Right lobe of liver (tissue), 6 donors: ENCODE results near the gene MEOX1. TPM values are rescaled to one million over a fixed set of nuclear protein-coding genes. Genes with fewer than 3 reads are reported as not detected.

ENCODE experiments used
- ATAC-seq, 4 donors: fragments of 200-7000 bp; cut with Tn5 transposase; one replicate each; pipeline ENCODE4 v1.9.1; 2020; ENCODE audit warnings: mild to moderate bottlenecking in 4 of 4, moderate library complexity in 4 of 4
- DNase-seq, 3 donors: peaks; one replicate each; pipeline ENCODE4 v3.0.0-alpha.2; 2020
- H3K27ac ChIP-seq, 3 donors: fragments of 200-600 bp; one replicate each; pipeline ENCODE4 v1.8.0; 2022
- H3K27me3 ChIP-seq, 2 donors: fragments of 200-600 bp; one replicate each; pipeline ENCODE4 v1.8.0; 2022
- H3K36me3 ChIP-seq, 4 donors: fragments of 200-600 bp; sonication (generic) in 1 of 4; one replicate each; pipeline versions ENCODE4 v1.5.1 to v1.8.0; 2017 to 2022; ENCODE audit warnings: control low read depth in 1 of 4
- H3K4me1 ChIP-seq, 4 donors: fragments of 200-600 bp; sonication (generic) in 1 of 4; one replicate each; pipeline versions ENCODE4 v1.5.1 to v1.8.0; 2017 to 2022; ENCODE audit warnings: control low read depth in 1 of 4
- H3K4me3 ChIP-seq, 3 donors: fragments of 200-600 bp; one replicate each; pipeline ENCODE4 v1.8.0; 2022
- H3K9me3 ChIP-seq, 4 donors: fragments of 200-600 bp; sonication (generic) in 1 of 4; one replicate each; pipeline versions ENCODE4 v1.5.1 to v1.8.0; 2017 to 2022; ENCODE audit warnings: control low read depth in 1 of 4
- POLR2A ChIP-seq: fragments of 450-650 bp; IDR thresholded peaks from one replicate; pipeline ENCODE4 v1.6.1; 2017; ENCODE audit warnings: antibody characterized with exemption, mild to moderate bottlenecking
- WGBS: methylation state at CpG from one replicate; pipeline ENCODE4 v1.1.6; 2018; ENCODE audit warnings: low coverage, low lambda C conversion rate; ENCODE audit not compliant: insufficient coverage; ENCODE audit errors: missing lambda C conversion rate; 5-methylcytosine and 5-hydroxymethylcytosine counted together
- intact Hi-C, 2 donors: fragments of 100-400 bp; cut with DNase I; formaldehyde crosslinking; loops; one replicate each; pipeline versions ENCODE4 v1.11.2 to v1.14.1; 2022
- total RNA-seq, 6 experiments: library from RNA; depleted of rRNA in 2 of 6; stranded (reverse); fragments of >200 nt in 2 of 6; fragmentation: NEBNext Ultra II Directional in 3 of 6; extraction: Animal tissue kit (Norgen Biotek cat#: 25700) in 3 of 6; gene quantifications; one replicate each; pipeline versions ENCODE4 v1.1.0 to v1.2.4, GENCODE V29; 2016 to 2023
- TF ChIP-seq, protein P1 (sequence below), 4 donors: fragments of 200-600 bp in 3 of 4; fragments of 450-650 bp in 1 of 4; IDR thresholded peaks; one replicate each; pipeline versions ENCODE4 v1.5.1 to v1.8.0; 2016 to 2022; ENCODE audit warnings: antibody characterized with exemption in 4 of 4, mild to moderate bottlenecking in 2 of 4
- donor health status: DM: no; HTN: yes; CAD: no.
- donor health status: DM: no; HTN: no; CAD: no.
- donor health status: DM: no; HTN: no; CAD: no.
- donor health status: DM: no; HTN: yes; CAD: no.
- donor health status: DM: no; HTN: yes; CAD: no.

MEOX1 gene
- total RNA-seq, 6 experiments from 2014 or later = 0.11 TPM; not detected in 5

DNA sequence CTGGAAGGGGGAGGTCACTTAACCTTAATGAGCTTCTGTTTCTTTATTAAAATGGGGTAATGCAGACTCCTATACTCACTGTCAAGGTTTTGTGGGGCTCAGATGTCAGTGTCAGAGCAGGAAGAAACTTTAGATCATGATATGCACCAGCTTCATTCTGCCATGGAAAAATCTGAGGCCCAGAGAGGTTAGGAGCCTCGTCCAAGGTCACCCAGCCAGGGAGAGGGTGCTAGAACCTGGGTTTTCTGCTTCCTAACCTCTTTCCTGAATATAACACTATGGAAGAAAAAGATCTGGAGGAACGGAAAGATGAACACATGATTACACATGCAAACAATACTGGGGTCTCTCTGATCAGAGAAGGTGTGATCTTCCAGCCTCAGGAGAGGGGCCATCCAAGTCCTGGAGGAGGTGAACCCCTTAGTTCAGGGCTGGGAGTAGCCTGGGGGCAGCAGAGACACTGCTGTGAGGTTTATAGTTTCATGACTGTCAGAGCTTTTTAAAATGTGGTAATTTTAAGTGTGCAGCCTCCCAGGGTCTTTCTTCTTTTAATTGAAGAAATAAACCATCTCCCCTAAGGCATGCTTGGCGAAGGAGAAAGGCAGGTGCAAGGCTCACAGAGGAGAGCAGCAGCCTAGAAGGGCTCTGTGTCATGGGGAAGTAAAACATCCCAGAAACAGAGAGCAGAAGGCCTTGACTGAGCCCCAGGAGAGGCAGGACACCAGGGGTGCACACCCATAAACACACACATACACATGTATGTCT is 10.2 kb upstream of the MEOX1 start:
- no peak for ATAC-seq
- intact Hi-C loops = no loop called here
- H3K4me1 ChIP-seq = peaks cover 0 to 5% (median 0%) of the 10 kb centered on the region in 4 donors
- TF ChIP-seq POLR2A = no peak
- TF ChIP-seq, protein P1, sequence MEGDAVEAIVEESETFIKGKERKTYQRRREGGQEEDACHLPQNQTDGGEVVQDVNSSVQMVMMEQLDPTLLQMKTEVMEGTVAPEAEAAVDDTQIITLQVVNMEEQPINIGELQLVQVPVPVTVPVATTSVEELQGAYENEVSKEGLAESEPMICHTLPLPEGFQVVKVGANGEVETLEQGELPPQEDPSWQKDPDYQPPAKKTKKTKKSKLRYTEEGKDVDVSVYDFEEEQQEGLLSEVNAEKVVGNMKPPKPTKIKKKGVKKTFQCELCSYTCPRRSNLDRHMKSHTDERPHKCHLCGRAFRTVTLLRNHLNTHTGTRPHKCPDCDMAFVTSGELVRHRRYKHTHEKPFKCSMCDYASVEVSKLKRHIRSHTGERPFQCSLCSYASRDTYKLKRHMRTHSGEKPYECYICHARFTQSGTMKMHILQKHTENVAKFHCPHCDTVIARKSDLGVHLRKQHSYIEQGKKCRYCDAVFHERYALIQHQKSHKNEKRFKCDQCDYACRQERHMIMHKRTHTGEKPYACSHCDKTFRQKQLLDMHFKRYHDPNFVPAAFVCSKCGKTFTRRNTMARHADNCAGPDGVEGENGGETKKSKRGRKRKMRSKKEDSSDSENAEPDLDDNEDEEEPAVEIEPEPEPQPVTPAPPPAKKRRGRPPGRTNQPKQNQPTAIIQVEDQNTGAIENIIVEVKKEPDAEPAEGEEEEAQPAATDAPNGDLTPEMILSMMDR (IDR thresholded peaks at IDR 0.05) = no peak
- no peak for DNase-seq
- no peaks in the 10 kb centered on the region for H3K9me3 ChIP-seq
- WGBS = 72% methylated on average over 3 of the region's 3 CpGs
- H3K27me3 ChIP-seq = no peaks in the 10 kb centered on the region
- H3K4me3 ChIP-seq = no peak overlapping the region
- H3K27ac ChIP-seq = no peak overlapping the region
- H3K36me3 ChIP-seq = no peaks in the 10 kb centered on the region

DNA sequence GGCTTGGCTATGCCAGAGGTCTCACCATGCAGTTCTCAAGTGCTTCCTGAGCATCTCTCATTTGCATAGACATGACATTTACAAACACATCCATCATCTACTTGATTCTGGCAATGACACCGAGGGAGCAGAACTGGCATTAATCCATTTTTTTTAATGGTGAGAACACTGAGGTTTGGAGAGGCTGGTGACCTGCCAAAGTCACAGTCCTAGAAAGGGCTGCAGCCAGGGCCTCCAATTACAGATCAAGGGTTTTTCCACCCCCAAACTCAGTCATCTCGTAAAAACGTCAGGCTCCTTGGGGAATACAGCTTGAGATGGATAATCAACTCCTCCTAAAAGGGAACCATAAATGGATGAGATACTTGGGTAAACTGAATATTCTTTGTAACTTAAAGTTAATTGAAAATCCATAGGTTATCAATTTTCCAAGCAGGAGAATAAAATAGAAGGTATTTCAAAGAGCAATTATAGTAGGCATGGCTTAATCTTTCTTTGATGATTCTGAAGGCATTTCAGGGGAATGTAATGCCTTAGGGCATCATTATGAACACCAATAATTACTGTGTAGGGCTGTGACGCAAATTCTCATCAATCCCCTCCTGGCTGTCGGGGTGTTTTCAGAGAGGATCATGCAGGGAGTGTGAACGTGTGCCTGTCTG is 9.4 kb upstream of the MEOX1 start:
- no peaks in the 10 kb centered on the region for H3K27me3 ChIP-seq
- ATAC-seq = no peak
- H3K9me3 ChIP-seq = no peaks in the 10 kb centered on the region
- WGBS = 54% methylated on average over 5 of the region's 6 CpGs
- DNase-seq = no peak
- H3K4me1 ChIP-seq = peaks cover 0 to 5% (median 0%) of the 10 kb centered on the region in 4 donors
- intact Hi-C loops = no loop called here
- TF ChIP-seq, protein P1 (IDR thresholded peaks at IDR 0.05) = no peak
- no peak for TF ChIP-seq POLR2A
- no peaks in the 10 kb centered on the region for H3K36me3 ChIP-seq
- H3K27ac ChIP-seq = no peak overlapping the region
- no peak overlapping the region for H3K4me3 ChIP-seq

DNA sequence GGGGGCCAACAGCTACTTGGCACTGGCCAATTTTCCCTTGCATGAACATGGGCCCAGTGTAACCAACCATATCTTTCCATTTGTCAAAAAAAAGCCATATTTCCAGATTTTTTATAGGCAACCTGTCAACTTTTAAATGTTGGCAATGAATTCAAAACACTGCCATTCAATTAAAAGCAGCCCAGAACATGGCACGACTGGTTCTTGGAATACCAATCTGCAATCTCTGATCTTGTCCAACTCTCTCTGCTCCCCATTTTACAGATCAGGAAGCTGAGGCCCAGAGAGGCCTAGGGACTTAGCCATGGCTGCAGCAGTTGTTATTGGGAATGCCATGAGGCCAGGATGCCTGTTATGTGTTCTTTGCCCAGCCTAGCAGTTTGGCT is 8.9 kb upstream of the MEOX1 start:
- TF ChIP-seq, protein P1 (IDR thresholded peaks at IDR 0.05) = no peak
- TF ChIP-seq POLR2A = no peak

DNA sequence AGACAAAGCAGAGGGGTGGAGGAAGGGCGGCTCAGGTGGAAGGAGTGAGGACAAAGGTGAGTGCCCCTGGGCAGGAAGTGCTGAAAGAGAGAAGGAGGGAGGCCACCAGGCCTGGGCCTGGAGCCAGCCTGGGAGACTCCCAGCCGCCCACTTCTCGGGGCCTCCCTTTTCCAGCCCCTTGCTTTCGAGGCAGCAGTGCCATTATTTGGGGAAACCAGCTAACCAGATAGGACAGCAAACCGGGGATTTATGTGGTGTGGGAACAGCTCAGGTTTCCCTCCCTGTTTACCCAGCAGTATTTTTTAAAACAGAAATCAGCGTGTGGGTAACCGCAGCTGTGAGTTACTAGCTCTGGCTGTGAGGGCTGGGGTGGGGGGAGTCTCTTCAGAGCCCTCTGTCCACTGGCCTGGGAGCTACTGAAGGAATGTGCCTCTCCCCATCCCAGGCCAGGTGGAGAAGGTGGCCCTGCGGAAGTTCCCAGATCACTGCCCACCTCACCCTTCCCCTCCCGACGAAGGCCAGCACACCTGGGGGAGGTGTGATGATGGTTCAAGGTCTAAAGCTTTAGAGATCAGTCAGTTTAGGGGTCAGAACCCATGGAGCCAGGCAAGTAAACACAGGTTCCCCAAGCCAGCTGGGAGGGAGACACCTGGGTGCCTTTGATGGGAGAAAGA is 8.4 kb upstream of the MEOX1 start:
- H3K4me1 ChIP-seq = peaks cover 0 to 5% (median 0%) of the 10 kb centered on the region in 4 donors
- no peak overlapping the region for H3K4me3 ChIP-seq
- no peak overlapping the region for H3K27ac ChIP-seq
- intact Hi-C loops = no loop called here
- H3K9me3 ChIP-seq = no peaks in the 10 kb centered on the region
- TF ChIP-seq, protein P1 (IDR thresholded peaks at IDR 0.05) = no peak
- TF ChIP-seq POLR2A = no peak
- peak in 3 of 4 donors; percentile 43 to 56 (median 48) for ATAC-seq
- no peaks in the 10 kb centered on the region for H3K27me3 ChIP-seq
- DNase-seq = no peak
- WGBS = 58% methylated on average over 3 of the region's 10 CpGs
- H3K36me3 ChIP-seq = no peaks in the 10 kb centered on the region

More for the DNA sequence above, 8.9 kb upstream of the MEOX1 start:
- DNase-seq (no peak), ATAC-seq (no peak)
- Histone ChIP-seq H3K4me3 (no peak overlapping the region), H3K27me3 (no peaks in the 10 kb centered on the region), H3K4me1 (peaks cover 0 to 5% (median 0%) of the 10 kb centered on the region in 4 donors), H3K27ac (no peak overlapping the region), H3K9me3 (no peaks in the 10 kb centered on the region), H3K36me3 (no peaks in the 10 kb centered on the region)
- WGBS = 73% methylated on average over 1 of the region's 1 CpG
- intact Hi-C loops = no loop called here
